Measurements from ENCODE around the gene UROS.

Gene UROS

DNA sequence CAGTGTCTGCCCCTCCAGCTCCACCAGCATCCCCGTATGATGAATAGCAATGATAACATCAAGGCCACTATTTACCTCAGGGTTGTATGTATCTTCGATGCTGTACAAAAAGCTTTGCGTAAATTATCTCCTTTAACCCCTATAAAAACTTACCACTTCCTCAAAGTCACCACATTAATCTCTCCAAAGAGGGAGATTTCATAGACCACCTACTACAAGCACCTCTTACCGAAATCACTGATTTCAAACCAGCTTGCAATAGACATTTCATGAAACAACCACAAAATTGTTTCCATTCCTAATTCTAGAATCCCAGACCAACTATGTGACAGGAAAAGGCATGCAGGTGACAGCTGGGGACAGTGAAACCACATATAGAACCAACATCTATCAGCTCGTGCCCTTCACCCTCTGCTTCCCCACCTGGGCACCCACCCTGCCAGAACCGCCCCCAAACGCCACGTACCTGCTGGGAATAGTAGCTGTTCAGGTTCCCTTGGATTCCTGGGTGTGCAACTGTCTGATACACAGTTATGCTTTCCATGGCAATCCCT, 27.3 kb downstream of the UROS start:
- peaks cover 19% of the 10 kb centered on the region for H3K36me3 ChIP-seq (ENCODE audit: low read depth)
- DNase-seq (ENCODE audit: low spot score): no peak
- ATAC-seq (ENCODE audit: low read depth): no peak
- TF ChIP-seq, protein P1, sequence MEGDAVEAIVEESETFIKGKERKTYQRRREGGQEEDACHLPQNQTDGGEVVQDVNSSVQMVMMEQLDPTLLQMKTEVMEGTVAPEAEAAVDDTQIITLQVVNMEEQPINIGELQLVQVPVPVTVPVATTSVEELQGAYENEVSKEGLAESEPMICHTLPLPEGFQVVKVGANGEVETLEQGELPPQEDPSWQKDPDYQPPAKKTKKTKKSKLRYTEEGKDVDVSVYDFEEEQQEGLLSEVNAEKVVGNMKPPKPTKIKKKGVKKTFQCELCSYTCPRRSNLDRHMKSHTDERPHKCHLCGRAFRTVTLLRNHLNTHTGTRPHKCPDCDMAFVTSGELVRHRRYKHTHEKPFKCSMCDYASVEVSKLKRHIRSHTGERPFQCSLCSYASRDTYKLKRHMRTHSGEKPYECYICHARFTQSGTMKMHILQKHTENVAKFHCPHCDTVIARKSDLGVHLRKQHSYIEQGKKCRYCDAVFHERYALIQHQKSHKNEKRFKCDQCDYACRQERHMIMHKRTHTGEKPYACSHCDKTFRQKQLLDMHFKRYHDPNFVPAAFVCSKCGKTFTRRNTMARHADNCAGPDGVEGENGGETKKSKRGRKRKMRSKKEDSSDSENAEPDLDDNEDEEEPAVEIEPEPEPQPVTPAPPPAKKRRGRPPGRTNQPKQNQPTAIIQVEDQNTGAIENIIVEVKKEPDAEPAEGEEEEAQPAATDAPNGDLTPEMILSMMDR (IDR thresholded peaks at IDR 0.05; ENCODE audit: poor library complexity, severe bottlenecking): no peak
- no peak overlapping the region for H3K27ac ChIP-seq (ENCODE audit: poor library complexity, severe bottlenecking)
- no peaks in the 10 kb centered on the region for H3K4me1 ChIP-seq (ENCODE audit: insufficient read depth, poor library complexity, severe bottlenecking)
- no peaks in the 10 kb centered on the region for H3K27me3 ChIP-seq (ENCODE audit: insufficient read depth, poor library complexity, severe bottlenecking)
- H3K4me3 ChIP-seq (ENCODE audit: severe bottlenecking): no peak overlapping the region
- no peaks in the 10 kb centered on the region for H3K9me3 ChIP-seq (ENCODE audit: severe bottlenecking)

GRCh38 chr10:125795128-125795527, 27.9 kb downstream of the UROS start:
- Histone ChIP-seq H3K27me3 (ENCODE audit: insufficient read depth, poor library complexity, severe bottlenecking) (no peaks in the 10 kb centered on the region), H3K4me1 (ENCODE audit: insufficient read depth, poor library complexity, severe bottlenecking) (no peaks in the 10 kb centered on the region), H3K4me3 (ENCODE audit: severe bottlenecking) (no peak overlapping the region), H3K36me3 (ENCODE audit: low read depth) (peaks cover 19% of the 10 kb centered on the region), H3K9me3 (ENCODE audit: severe bottlenecking) (no peaks in the 10 kb centered on the region), H3K27ac (ENCODE audit: poor library complexity, severe bottlenecking) (no peak overlapping the region)
- DNase-seq (ENCODE audit: low spot score) (no peak), ATAC-seq (ENCODE audit: low read depth) (no peak)
- TF ChIP-seq, protein P1 (IDR thresholded peaks at IDR 0.05; ENCODE audit: poor library complexity, severe bottlenecking): no peak

GRCh38 chr10:125792342-125793300, 30.4 kb downstream of the UROS start:
- H3K9me3 ChIP-seq (ENCODE audit: severe bottlenecking): no peaks in the 10 kb centered on the region
- peaks cover 19% of the 10 kb centered on the region for H3K36me3 ChIP-seq (ENCODE audit: low read depth)
- no peaks in the 10 kb centered on the region for H3K27me3 ChIP-seq (ENCODE audit: insufficient read depth, poor library complexity, severe bottlenecking)
- no peak overlapping the region for H3K27ac ChIP-seq (ENCODE audit: poor library complexity, severe bottlenecking)
- H3K4me1 ChIP-seq (ENCODE audit: insufficient read depth, poor library complexity, severe bottlenecking): no peaks in the 10 kb centered on the region
- TF ChIP-seq, protein P1 (IDR thresholded peaks at IDR 0.05; ENCODE audit: poor library complexity, severe bottlenecking): no peak
- no peak for DNase-seq (ENCODE audit: low spot score)
- H3K4me3 ChIP-seq (ENCODE audit: severe bottlenecking): no peak overlapping the region
- no peak for ATAC-seq (ENCODE audit: low read depth)

GRCh38 chr10:125788156-125789034, 34.7 kb downstream of the UROS start:
- H3K9me3 ChIP-seq (ENCODE audit: severe bottlenecking): no peaks in the 10 kb centered on the region
- no peaks in the 10 kb centered on the region for H3K27me3 ChIP-seq (ENCODE audit: insufficient read depth, poor library complexity, severe bottlenecking)
- TF ChIP-seq, protein P1 (IDR thresholded peaks at IDR 0.05; ENCODE audit: poor library complexity, severe bottlenecking): no peak
- H3K36me3 ChIP-seq (ENCODE audit: low read depth): peaks cover 9% of the 10 kb centered on the region; the same call in 1 of the 2 replicates
- no peak for DNase-seq (ENCODE audit: low spot score)
- no peak for ATAC-seq (ENCODE audit: low read depth)
- H3K4me3 ChIP-seq (ENCODE audit: severe bottlenecking): no peak overlapping the region
- no peaks in the 10 kb centered on the region for H3K4me1 ChIP-seq (ENCODE audit: insufficient read depth, poor library complexity, severe bottlenecking)
- H3K27ac ChIP-seq (ENCODE audit: poor library complexity, severe bottlenecking): no peak overlapping the region
